Kidney epithelial cell (primary cell): Measurements from ENCODE around the gene LIPN. TPM values are rescaled to one million over a fixed set of nuclear protein-coding genes. Genes with fewer than 3 reads are reported as not detected.

Experiments used
- DNase-seq: peaks from one replicate; pipeline ENCODE4 v3.0.0-alpha.2; 2010; ENCODE audit warnings: low read depth
- H3K27me3 ChIP-seq: 2 replicates; pipeline ENCODE4 v1.6.0; 2011; ENCODE audit warnings: low read length; ENCODE audit not compliant: control insufficient read depth, insufficient read depth
- H3K36me3 ChIP-seq: 2 replicates; pipeline ENCODE4 v1.5.1; 2011; ENCODE audit warnings: low read length; ENCODE audit not compliant: control insufficient read depth, insufficient read depth
- H3K4me3 ChIP-seq: 2 replicates; pipeline ENCODE4 v1.5.1; 2011; ENCODE audit warnings: low read depth, mild to moderate bottlenecking, control low read depth, low read length
- CTCF ChIP-seq: IDR thresholded peaks from 2 replicates; pipeline ENCODE4 v1.5.1; 2011; ENCODE audit warnings: mild to moderate bottlenecking, moderate library complexity, low read length, control low read depth, inconsistent platforms; ENCODE audit not compliant: insufficient read depth, poor library complexity, severe bottlenecking
- total RNA-seq: library from RNA; depleted of rRNA; stranded (reverse); fragments of >200 nt; gene quantifications from 2 replicates; pipeline ENCODE4 v1.2.3, GENCODE V29; 2015

Gene LIPN
- total RNA-seq, 1 donor from 2014 or later = not detected

DNA sequence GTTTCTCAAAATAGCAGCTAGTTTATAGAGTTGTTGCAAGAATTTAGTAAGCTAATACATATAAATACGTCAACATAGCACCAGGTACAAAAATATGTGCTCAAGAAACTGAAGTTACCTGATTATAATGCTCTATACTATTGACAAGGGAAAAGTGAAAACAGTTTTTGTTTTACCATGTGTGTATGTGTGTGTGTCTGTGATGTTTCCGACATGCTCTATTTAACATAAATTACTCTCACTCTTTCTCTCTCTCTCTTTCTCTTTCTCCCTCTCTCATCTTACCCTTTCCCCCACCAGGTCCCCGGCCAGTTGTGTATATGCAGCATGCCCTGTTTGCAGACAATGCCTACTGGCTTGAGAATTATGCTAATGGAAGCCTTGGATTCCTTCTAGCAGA, 4.3 kb downstream of the LIPN start:
- no peak for TF ChIP-seq CTCF
- H3K36me3 ChIP-seq = no peaks in the 10 kb centered on the region
- H3K27me3 ChIP-seq = no peaks in the 10 kb centered on the region
- no peak for DNase-seq
- no peak overlapping the region for H3K4me3 ChIP-seq

DNA sequence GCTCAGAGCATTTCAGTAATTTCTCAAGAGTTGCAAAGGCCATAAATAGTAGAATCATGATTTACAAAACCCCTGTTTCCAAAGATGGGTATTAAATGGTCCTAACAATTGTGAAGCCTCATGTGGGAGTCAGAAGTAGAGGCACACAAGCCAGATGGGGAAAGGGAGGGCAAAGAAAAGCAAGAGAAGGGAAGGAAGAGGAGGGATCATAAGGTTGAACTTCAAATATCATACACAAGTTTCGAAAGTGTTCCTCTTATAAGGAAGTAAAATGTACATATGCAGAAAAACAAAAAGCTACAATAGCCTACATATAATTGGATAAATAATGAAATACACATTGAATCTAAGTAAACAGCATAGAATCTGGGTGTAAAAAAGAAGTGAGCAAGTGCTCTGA, 6.0 kb downstream of the LIPN start:
- Histone ChIP-seq H3K36me3 (no peaks in the 10 kb centered on the region), H3K27me3 (no peaks in the 10 kb centered on the region), H3K4me3 (no peak overlapping the region)
- no peak for DNase-seq
- TF ChIP-seq CTCF = no peak

DNA sequence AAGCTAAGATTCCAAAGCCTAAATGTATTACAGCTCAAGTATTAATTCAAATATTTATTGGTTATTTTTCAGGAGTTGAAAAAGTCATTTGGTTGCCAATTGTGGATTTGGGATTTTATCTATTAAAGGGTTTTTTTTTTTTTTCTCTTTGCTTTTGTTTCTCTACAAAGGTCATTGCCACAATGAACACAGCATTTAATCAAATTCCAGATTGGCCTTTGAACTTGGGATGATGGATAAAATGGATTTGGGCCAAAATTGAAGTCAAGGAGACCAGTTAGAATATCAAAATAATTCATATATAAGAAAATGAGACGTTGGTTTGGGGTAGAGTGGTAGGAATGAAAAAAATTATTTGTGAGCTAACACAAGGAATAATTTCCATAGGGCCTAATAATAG, 9.6 kb downstream of the LIPN start:
- H3K4me3 ChIP-seq = no peak overlapping the region
- no peaks in the 10 kb centered on the region for H3K27me3 ChIP-seq
- no peak for DNase-seq
- H3K36me3 ChIP-seq = no peaks in the 10 kb centered on the region
- no peak for TF ChIP-seq CTCF

DNA sequence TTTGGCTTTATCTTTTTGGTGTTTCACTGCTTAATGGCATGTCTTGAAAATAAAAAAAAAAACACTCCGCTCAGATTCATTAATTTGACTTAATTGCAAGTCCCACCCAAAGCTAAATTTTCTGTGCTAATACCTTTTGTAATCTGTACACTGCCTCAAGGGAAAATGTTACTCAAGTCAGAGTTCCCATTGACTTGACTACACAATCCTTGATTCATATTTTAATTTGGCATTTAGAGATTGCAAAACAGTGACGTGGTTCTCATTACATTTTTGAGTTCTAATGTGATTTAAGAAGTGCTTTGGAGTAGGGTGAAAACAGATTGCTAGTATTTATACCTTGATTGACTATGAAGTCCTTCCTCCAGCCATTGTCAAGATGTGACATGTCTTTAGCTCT, 21.4 kb downstream of the LIPN start:
- Histone ChIP-seq H3K4me3 (no peak overlapping the region), H3K36me3 (no peaks in the 10 kb centered on the region), H3K27me3 (no peaks in the 10 kb centered on the region)
- no peak for DNase-seq
- no peak for TF ChIP-seq CTCF

DNA sequence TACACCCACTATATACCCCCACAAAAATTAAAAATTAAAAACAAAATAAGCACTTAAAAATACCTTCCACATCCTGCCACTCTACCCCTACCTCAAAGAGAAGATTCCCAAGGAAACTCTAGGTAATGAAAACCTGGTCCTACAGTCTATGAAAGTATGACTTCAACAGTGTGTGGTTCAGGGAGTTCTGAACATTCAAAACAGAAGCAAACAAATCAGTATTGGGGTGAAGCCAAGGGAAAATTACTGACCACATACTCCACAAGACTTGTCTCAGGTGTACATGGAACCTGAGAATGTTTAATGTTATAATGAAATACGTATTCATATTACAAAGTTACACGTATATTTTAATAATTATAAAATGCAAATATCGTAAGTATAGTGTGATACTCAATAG, 22.4 kb downstream of the LIPN start:
- no peaks in the 10 kb centered on the region for H3K27me3 ChIP-seq

More for the DNA sequence above, 22.4 kb downstream of the LIPN start:
- no peak for DNase-seq
- Histone ChIP-seq H3K36me3 (no peaks in the 10 kb centered on the region), H3K4me3 (no peak overlapping the region)
- TF ChIP-seq CTCF = no peak
